Activated T-cell treated with anti-CD3 and anti-CD28 coated beads, Interleukin-2, amount 50 U/mL, for 1 hour (primary cell): Measurements from ENCODE around the gene CELA2B.
A peak's percentile ranks its signal among the peaks of the same experiment; 100 is the strongest.
"Not testable (repeated sequence)": the region's sequence is repeated elsewhere in the genome, so short reads cannot be mapped to it uniquely, and the experiment has no call there.

Experiments used
- DNase-seq: peaks from one replicate; pipeline ENCODE4 v3.0.0-alpha.2; 2020

The CELA2B gene

GRCh38 chr1:15469821-15470448, 6.0 kb upstream of the CELA2B start:
- DNase-seq: not testable (repeated sequence)

DNA sequence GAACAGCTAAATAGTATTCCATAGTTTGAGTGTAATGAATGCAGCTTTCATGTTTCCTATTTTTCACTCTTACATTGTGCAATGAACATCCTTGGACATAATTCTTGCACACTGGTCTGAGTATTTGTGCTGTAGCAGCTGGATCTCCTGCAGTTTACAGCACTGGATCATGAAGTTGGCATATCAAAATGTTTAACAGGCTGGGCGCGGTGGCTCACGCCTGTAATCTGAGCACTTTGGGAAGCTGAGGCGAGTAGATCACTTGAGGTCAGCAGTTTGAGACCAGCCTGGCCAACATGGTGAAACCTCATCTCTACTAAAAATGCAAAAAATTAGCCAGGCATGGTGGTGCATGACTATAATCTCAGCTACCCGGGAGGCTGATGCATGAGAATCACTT, 4.8 kb upstream of the CELA2B start:
- not testable (repeated sequence) for DNase-seq

DNA sequence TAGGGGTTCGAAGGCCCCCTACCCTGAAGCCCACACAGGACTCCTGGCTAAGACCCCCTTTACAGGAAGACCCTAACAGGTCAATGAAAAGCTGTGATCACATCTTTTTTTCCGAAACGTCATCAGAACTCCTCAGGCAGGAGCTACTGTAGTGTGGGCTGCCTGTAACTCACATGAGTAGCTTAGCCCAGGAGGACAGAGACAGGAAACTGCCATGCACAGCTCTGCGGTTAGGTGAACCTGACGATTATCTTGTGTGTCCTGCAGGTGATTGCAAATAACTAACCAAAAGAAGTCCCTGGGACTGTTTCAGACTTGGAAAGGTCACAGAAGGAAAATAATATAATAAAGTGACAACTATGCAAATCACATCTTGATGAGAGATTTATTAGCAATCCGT, 4.2 kb upstream of the CELA2B start:
- DNase-seq: not testable (repeated sequence)

- no peak for DNase-seq
These were observed 3.3 kb upstream of the CELA2B start for GRCh38 chr1:15472587-15472986.

DNA sequence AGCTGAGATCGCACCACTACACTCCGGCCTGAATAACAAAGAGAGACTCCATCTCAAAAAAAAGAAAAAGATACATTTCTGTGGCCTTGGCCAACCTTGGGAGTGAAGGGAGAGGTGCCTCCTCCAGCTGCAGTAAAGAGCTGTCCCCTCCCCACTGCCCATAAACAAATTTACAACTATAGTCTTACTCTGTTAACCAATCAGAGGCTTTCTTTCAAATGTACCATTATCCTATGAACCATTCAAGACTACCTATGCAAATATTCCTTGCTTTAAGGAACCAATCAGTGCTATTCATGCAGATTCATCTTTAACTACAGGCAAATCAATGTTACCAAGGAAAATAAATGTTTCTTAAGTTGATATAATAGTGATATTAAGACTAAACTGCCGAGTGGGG, 1.0 kb downstream of the CELA2B start:
- no peak for DNase-seq

- no peak for DNase-seq
These were observed 1.8 kb downstream of the CELA2B start for GRCh38 chr1:15477646-15478212.

- DNase-seq: no peak
These were observed 3.9 kb downstream of the CELA2B start for GRCh38 chr1:15479654-15480347.

GRCh38 chr1:15482455-15482854, 6.6 kb downstream of the CELA2B start:
- not testable (repeated sequence) for DNase-seq

- not testable (repeated sequence) for DNase-seq
These were observed 7.2 kb downstream of the CELA2B start for GRCh38 chr1:15482983-15483543.

GRCh38 chr1:15483971-15484370, 8.1 kb downstream of the CELA2B start:
- DNase-seq: no peak

DNA sequence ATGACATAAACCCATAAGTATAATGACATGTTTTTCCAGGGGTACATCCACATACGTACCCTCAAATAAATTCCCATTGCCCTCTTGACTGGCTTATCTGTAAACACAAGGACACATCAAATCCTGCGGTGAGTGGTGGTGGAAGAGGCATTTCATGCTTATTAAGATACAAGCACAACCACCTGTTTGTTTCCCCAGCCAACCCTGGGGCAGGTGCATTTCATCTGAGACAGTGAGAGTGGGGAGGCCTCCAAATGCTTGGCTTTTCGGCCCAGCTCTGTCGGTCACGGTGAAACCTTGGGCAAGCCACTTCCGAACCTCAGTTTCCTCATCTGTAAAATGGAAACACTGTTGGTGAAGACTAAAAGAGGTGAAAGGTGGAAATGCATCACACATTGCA, 8.5 kb downstream of the CELA2B start:
- DNase-seq: not testable (repeated sequence)

DNA sequence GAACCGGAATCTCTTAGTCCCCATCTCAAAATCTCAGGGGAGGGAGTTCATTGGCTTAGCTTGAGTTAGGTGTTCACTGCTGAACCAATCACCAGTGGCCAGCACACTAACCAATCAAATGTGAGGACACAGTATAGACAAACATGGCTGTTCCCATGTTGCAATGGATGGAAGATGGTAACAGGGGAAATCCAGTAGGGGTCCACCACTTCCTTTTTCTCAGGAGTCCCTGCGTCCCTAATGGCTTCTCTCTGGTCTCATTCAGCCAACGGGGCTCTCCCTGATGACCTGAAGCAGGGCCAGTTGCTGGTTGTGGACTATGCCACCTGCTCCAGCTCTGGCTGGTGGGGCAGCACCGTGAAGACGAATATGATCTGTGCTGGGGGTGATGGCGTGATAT, 9.7 kb downstream of the CELA2B start:
- no peak for DNase-seq

DNA sequence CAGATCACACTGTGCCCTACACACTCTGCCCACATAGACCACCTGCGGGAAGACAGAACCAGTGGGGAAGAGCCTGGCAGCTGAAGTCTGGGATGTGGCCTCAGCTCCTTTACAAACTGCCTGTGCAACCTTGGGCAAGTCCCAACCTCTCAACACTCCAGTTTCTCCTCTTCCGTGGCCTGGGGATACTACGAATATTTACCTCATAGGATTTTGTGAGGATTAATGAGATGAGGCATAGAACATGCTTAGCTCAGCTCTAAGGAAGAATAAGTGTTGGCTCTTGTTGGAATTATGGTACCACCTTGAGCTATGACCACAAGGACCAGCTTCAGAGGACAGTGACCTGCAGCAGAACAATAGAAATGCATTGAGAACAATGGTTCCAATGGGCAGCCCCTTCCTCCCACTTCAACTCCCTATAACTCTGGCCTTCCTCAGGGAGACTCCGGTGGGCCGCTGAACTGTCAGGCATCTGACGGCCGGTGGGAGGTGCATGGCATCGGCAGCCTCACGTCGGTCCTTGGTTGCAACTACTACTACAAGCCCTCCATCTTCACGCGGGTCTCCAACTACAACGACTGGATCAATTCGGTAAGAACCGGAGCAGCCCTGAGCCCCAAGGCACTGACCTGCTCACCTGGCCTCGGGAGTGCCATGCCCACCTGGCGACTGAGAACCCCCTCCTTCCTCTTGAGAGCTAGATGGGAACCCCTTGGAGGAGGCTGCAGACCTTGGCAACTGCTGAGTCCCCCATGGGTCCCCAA, 11.1 kb downstream of the CELA2B start:
- DNase-seq: not testable (repeated sequence)

- DNase-seq: no peak
These were observed 12.5 kb downstream of the CELA2B start for GRCh38 chr1:15488371-15488770.

DNA sequence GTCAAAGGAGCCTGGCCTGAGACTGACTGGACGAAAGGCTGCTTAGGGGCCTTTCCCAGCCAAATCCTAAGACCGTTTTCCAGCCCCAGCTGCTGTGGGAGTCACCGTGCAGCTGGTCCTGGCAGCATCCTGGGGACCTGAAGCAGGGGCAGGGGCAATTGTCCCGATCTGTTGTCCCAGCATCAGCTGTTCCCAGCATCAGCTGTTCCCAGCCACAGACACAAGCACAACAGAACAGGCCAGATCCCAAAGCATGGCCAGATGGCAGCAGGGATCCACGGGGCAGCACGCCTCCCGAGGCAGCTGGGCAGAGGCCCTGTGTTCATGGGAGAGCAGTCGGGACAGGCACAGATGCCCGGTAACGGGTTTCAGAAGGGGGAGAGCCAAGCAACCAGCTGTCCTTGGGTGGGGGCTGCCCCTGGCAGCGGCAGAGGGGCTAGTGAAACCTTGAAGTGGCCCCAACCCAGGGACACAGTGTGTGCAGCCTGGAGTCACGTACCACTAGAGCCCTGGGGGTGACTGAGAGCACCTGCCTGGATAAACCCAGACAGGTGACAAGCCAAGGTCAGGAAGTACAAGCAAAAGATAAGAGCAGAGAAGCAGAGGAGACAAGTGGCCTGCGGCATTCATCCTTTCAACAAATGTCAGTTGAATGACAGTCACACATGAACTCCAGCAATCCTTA, 13.3 kb downstream of the CELA2B start:
- no peak for DNase-seq

DNA sequence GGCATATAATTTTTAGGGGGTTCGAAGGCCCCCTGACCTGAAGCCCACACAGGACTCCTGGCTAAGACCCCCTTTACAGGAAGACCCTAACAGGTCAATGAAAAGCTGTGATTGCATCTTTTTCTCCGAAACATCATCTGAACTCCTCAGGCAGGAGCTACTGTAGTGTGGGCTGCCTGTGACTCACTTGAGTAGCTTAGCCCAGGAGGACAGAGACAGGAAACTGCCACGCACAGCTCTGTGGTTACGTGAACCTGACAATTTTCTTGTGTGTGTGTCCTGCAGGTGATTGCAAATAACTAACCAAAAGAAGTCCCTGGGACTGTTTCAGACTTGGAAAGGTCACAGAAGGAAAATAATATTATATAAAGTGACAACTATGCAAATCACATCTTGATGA, 15.1 kb downstream of the CELA2B start:
- DNase-seq: not testable (repeated sequence)

GRCh38 chr1:15492596-15492995, 16.7 kb downstream of the CELA2B start:
- DNase-seq: no peak

DNA sequence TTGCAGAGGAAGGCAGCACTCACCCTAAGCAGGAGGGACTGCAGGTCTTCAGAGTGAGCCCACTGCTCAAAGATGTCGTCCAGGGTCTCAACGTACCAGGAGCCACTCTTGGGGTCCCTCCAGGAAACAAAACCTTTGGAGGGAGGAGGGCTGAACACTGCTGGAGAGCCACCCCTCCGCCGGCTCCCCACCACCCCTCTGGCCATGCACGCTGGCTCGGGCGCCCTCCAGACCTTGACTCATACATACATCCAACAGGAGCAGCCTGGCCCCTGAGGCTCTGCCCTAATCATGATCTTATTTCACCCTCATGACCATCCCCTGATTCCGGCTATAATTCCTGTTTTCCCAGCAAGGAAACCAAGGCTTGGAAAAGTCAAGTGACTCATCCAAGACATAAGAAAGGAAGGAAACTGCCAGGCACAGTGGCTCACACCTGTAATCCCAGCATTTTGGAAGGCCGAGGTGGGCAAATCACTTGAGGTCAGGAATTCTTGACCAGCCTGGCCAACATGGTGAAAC, 18.0 kb downstream of the CELA2B start:
- no peak for DNase-seq

GRCh38 chr1:15500184-15501178, 24.6 kb downstream of the CELA2B start:
- no peak for DNase-seq

DNA sequence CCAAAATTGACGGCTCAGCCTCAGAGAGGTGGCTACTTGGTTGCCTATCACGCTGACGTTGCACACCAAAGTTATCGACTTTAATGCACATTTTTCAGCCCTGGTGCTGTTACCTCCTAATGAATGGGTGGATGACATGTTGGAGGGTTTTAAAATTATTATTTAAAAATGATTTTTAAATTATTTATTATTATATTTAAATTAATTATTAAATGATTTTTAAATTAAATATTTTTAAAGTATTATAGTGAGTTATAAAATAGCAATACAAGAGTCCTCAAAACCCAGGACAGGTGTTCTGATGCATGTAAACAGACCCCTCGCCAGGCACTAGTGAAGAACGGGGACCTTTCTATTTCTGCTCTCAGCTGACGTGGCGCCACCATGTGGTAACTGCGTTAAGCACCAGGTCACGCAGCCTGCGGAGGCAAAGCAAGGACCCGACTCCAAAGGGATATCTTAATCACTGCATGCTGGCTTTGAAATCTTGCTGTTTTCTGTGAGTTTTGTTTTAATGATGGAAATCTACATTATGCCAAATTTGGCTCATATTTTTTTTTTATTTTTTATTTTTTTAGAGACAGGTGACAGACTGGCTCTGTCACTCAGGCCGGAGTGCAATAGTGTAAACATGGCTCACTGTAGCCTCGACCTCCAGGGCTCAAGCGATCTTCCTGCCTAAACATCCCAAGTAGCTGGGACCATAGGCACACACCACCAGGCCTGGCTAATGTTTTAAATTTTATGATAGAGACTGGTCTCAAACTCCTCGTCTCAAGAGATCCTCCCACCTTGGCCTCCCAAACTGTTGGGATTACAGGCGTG, 25.5 kb downstream of the CELA2B start:
- DNase-seq: peak; percentile 55
